ENCODE measurements around the gene TNS2. TPM values are rescaled to one million over a fixed set of nuclear protein-coding genes. Genes with fewer than 3 reads are reported as not detected.

Gene TNS2
- total RNA-seq, 2 donors from 2014 or later: 76.2 to 153 TPM

GRCh38 chr12:53062011-53062961 is 12.4 kb downstream of the TNS2 start:
- peaks cover 0 to 89% of the 10 kb centered on the region in 2 donors for H3K4me1 ChIP-seq
- no peak for DNase-seq (ENCODE audit: low spot score)
- no peaks in the 10 kb centered on the region for H3K9me3 ChIP-seq

DNA sequence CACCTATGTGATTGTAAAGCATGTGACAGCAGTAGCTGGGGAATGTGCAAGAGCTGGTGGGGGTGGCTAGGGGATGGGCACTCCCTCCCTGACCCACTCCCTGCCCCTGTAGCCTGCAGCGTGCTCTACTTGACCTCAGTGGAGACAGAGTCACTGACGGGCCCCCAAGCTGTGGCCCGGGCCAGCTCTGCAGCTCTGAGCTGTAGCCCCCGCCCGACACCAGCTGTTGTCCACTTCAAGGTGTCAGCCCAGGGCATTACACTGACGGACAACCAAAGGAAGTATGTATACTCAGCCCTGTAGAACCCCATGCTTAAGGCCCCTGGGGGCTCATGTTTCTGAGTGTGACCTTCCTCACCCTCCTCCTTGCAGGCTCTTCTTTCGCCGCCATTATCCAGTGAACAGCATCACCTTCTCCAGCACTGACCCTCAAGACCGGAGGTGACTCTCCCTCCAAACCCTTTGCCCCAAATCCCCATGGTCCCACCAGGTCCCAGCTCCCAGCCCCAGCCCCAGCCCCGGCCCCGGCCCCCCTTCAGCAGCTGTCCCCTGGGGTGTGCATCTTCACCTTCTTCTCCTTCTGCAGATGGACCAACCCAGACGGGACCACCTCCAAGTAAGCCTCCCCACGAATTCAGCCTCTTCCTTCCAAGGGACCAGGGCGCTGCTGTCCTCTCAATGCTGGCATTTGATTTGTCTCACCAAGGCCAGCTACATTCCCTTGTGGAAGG is 13.3 kb downstream of the TNS2 start:
- Histone ChIP-seq H3K27ac (peak overlapping the region; percentile 67 to 80), H3K4me1 (peaks cover 0 to 82% of the 10 kb centered on the region in 2 donors), H3K36me3 (peaks cover 89% of the 10 kb centered on the region), H3K9me3 (no peaks in the 10 kb centered on the region), H3K4me3 (no peak overlapping the region), H3K27me3 (no peaks in the 10 kb centered on the region)
- DNase-seq (ENCODE audit: low spot score): peak; percentile 59
- TF ChIP-seq, protein P1, sequence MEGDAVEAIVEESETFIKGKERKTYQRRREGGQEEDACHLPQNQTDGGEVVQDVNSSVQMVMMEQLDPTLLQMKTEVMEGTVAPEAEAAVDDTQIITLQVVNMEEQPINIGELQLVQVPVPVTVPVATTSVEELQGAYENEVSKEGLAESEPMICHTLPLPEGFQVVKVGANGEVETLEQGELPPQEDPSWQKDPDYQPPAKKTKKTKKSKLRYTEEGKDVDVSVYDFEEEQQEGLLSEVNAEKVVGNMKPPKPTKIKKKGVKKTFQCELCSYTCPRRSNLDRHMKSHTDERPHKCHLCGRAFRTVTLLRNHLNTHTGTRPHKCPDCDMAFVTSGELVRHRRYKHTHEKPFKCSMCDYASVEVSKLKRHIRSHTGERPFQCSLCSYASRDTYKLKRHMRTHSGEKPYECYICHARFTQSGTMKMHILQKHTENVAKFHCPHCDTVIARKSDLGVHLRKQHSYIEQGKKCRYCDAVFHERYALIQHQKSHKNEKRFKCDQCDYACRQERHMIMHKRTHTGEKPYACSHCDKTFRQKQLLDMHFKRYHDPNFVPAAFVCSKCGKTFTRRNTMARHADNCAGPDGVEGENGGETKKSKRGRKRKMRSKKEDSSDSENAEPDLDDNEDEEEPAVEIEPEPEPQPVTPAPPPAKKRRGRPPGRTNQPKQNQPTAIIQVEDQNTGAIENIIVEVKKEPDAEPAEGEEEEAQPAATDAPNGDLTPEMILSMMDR (IDR thresholded peaks at IDR 0.05): no peak

More at GRCh38 chr12:53062011-53062961, 12.4 kb downstream of the TNS2 start:
- TF ChIP-seq, protein P1 (IDR thresholded peaks at IDR 0.05): no peak
- H3K36me3 ChIP-seq: peaks cover 90% of the 10 kb centered on the region
- H3K27ac ChIP-seq: peak overlapping the region; percentile 54 to 80
- no peak overlapping the region for H3K4me3 ChIP-seq
- no peaks in the 10 kb centered on the region for H3K27me3 ChIP-seq

DNA sequence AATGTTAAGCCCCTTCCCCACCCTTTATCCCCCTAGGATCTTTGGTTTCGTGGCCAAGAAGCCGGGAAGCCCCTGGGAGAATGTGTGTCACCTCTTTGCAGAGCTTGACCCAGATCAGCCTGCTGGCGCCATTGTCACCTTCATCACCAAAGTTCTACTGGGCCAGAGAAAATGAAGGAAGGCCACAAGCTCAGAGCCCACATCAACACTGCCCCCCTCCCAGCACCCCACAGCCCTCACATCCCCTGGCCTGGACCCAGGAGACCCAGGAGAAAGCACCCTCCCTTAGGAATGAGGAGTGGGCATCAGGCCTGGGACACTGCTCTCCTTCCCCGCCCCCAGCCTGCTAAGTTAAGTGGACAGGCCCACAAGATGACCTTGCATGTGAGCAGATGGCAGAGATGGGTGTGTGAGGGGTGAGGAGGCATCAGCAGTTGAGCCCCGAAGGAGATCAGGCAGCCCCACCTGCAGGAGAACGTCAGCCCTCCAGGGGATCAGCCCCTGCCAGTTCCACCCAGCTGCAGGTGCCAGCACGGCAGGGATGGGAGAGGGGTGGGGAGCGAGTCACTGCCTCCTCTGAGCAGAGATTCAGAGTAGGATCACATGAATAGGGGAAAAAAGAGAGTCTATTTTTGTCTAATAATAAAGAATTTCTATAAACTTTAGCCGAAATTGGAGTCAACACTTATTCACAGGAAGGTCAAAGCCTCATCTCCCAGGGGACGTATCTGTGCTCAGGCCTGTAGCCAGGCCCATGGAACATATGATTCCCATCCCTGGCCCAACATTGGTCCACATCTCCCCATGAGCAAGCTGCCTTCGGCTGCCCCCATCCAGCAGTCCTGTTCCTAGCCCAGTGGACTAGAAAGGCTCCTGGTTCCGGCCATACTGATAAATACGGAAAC is 14.1 kb downstream of the TNS2 start:
- H3K9me3 ChIP-seq: no peaks in the 10 kb centered on the region
- peaks cover 0 to 84% of the 10 kb centered on the region in 2 donors for H3K4me1 ChIP-seq
- peak overlapping the region; percentile 67 to 80 for H3K27ac ChIP-seq
- H3K27me3 ChIP-seq: no peaks in the 10 kb centered on the region
- TF ChIP-seq, protein P1 (IDR thresholded peaks at IDR 0.05): peak in 1 of 2 donors; percentile 22
- DNase-seq (ENCODE audit: low spot score): peak; percentile 86
- H3K4me3 ChIP-seq: no peak overlapping the region
- H3K36me3 ChIP-seq: peaks cover 82% of the 10 kb centered on the region

DNA sequence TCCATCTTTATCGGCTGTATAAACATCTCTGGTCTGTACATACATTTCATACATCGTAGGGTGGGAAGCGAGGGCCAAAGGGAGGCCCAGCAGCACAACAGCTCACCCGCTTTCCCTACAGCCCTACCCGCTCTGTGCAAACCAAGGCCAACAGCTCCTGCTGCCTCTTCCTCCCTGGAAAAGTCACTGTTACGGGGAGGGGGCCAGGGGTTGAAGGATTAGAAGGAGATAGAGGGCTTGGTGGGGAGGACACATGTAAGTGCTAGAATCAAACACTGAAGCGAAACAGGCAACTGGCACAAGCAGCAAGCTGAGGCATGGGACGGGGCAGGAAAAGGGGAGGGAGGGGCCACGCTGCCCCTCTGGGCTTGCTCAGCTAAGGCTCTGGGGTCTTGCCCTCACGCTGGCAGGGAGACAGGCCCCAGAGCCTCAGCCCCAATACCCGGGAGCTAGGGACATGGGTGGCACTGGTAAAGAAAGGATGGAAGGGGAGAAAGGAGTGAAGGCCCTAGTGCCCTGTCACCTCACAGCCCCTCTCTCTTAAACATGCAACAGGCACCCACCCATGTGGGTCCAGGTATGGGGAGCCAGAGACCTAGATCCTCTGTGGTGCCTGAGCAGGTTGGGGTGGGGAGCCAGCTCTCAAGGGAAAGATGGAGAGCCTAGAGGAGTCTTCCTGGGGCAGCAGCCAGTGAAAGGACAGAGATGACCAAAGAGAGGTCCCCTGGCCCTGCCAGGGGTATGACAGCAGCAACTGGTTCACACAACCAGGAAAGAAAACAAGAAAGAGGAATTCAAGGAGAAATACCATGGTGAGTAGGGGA is 15.0 kb downstream of the TNS2 start:
- H3K27me3 ChIP-seq: no peaks in the 10 kb centered on the region
- no peaks in the 10 kb centered on the region for H3K9me3 ChIP-seq
- peak overlapping the region; percentile 67 to 80 for H3K27ac ChIP-seq
- H3K36me3 ChIP-seq: peaks cover 73% of the 10 kb centered on the region
- H3K4me1 ChIP-seq: peaks cover 0 to 84% of the 10 kb centered on the region in 2 donors
- H3K4me3 ChIP-seq: no peak overlapping the region
- DNase-seq (ENCODE audit: low spot score): no peak
- TF ChIP-seq, protein P1 (IDR thresholded peaks at IDR 0.05): no peak

Data from right atrium auricular region (tissue), 2 donors.